HepG2 (cell line): Measurements from ENCODE around the gene RASD2. TPM values are rescaled to one million over a fixed set of nuclear protein-coding genes. Genes with fewer than 3 reads are reported as not detected.

Experiments
- ARNTL ChIP-seq: sonication (generic); formaldehyde crosslinking; IDR thresholded peaks from 2 replicates; pipeline ENCODE4 v1.4.0; 2020; ENCODE audit warnings: mild to moderate bottlenecking, missing genetic modification reagents
- BCLAF1 ChIP-seq: fragments of 450-650 bp; IDR thresholded peaks from 2 replicates; pipeline ENCODE4 v1.6.1; 2017; ENCODE audit warnings: mild to moderate bottlenecking
- ELF1 ChIP-seq: sonication (generic); formaldehyde crosslinking; IDR thresholded peaks from 2 replicates; pipeline ENCODE4 v1.4.0; 2020; ENCODE audit warnings: missing genetic modification reagents
- GATAD1 ChIP-seq: IDR thresholded peaks from 2 replicates; pipeline ENCODE4 v1.6.1; 2016; ENCODE audit warnings: missing genetic modification reagents, missing compliant biosample characterization
- KAT2B ChIP-seq: fragments of 150-350 bp; IDR thresholded peaks from 2 replicates; pipeline ENCODE4 v1.6.1; 2014; ENCODE audit warnings: low read depth, low read length, borderline replicate concordance
- KDM2A ChIP-seq: sonication (generic); formaldehyde crosslinking; IDR thresholded peaks from 2 replicates; pipeline ENCODE4 v1.4.0; 2020; ENCODE audit warnings: low read depth, missing genetic modification reagents, borderline replicate concordance
- PATZ1 ChIP-seq: sonication (generic); formaldehyde crosslinking; IDR thresholded peaks from 2 replicates; pipeline ENCODE4 v1.4.0; 2020; ENCODE audit warnings: missing genetic modification reagents
- RERE ChIP-seq: IDR thresholded peaks from 2 replicates; pipeline ENCODE4 v1.6.1; 2016; ENCODE audit warnings: low read depth, missing genetic modification reagents, missing compliant biosample characterization
- ZBTB38 ChIP-seq: sonication (generic); formaldehyde crosslinking; IDR thresholded peaks from 2 replicates; pipeline ENCODE4 v1.5.1; 2020; ENCODE audit warnings: mild to moderate bottlenecking, missing genetic modification reagents
- ZNF10 ChIP-seq: sonication (generic); formaldehyde crosslinking; IDR thresholded peaks from 2 replicates; pipeline ENCODE4 v1.4.0; 2020; ENCODE audit warnings: mild to moderate bottlenecking, low read depth, missing genetic modification reagents, borderline replicate concordance
- ZNF367 ChIP-seq: sonication (generic); formaldehyde crosslinking; IDR thresholded peaks from 2 replicates; pipeline ENCODE4 v1.4.0; 2020; ENCODE audit warnings: missing genetic modification reagents, borderline replicate concordance
- ZNF557 ChIP-seq: sonication (generic); formaldehyde crosslinking; IDR thresholded peaks from 2 replicates; pipeline ENCODE4 v1.4.0; 2020; ENCODE audit warnings: missing genetic modification reagents
- ZNF572 ChIP-seq: sonication (generic); formaldehyde crosslinking; IDR thresholded peaks from 2 replicates; pipeline ENCODE4 v1.5.1; 2020; ENCODE audit warnings: mild to moderate bottlenecking, missing genetic modification reagents
- ZNF580 ChIP-seq: IDR thresholded peaks from 2 replicates; pipeline ENCODE4 v1.6.1; 2016; ENCODE audit warnings: low read depth, borderline replicate concordance
- ZNF790 ChIP-seq: sonication (generic); formaldehyde crosslinking; IDR thresholded peaks from 2 replicates; pipeline ENCODE4 v1.8.0; 2022; ENCODE audit warnings: missing genetic modification reagents, mild to moderate bottlenecking, borderline replicate concordance
- ZSCAN5A ChIP-seq: sonication (generic); formaldehyde crosslinking; IDR thresholded peaks from 2 replicates; pipeline ENCODE4 v1.8.0; 2022; ENCODE audit warnings: mild to moderate bottlenecking, missing genetic modification reagents, borderline replicate concordance
- polyA plus RNA-seq, 8 experiments: library from polyadenylated mRNA; depleted of rRNA in 3 of 8; stranded (reverse) in 7 of 8; unstranded in 1 of 8; fragments of >200 nt; fragmentation: Illumina TruSeq in 4 of 8; extraction: Trizol in 4 of 8; gene quantifications; 2 replicates each; pipeline versions ENCODE4 v1.2.1 to v1.2.3, GENCODE V29; 2011 to 2016; ENCODE audit warnings: low read depth in 4 of 8, missing spikeins in 1 of 8, mixed read lengths in 1 of 8; ENCODE audit not compliant: insufficient read depth in 1 of 8
- total RNA-seq, 5 experiments: library from RNA; depleted of rRNA; stranded (reverse); fragments of >200 nt; fragmentation: Illumina TruSeq; extraction: Trizol; gene quantifications; 2 replicates each; pipeline ENCODE4 v1.2.3, GENCODE V29; 2016; ENCODE audit warnings: low read depth in 1 of 5

RASD2 gene
- total and polyA plus RNA-seq, 2 of the 13 experiments (the other 11 are each of a cell fraction or from before 2014, with no cell fraction given): not detected

- TF ChIP-seq BCLAF1 (no peak), ZNF557 (CRISPR knock-in tag) (no peak), ZNF580 (CRISPR knock-in tag) (0 out of 2 replicates have a peak, but pooled peaks have one; percentile 30), ZBTB38 (no peak), ZNF572 (no peak), ARNTL (no peak), GATAD1 (CRISPR knock-in tag) (no peak), ELF1 (no peak), ZNF790 (CRISPR knock-in tag) (no peak), ZNF367 (CRISPR knock-in tag) (no peak), ZNF10 (CRISPR knock-in tag) (no peak), KAT2B (no peak), PATZ1 (CRISPR knock-in tag) (no peak), RERE (CRISPR knock-in tag) (no peak), ZSCAN5A (CRISPR knock-in tag) (no peak), KDM2A (CRISPR knock-in tag) (no peak)
Measured at GRCh38 chr22:35538801-35539321, 1.8 kb upstream of the RASD2 start (continued).
